BJ (cell line): ENCODE measurements around the gene TRAPPC2. TPM values are rescaled to one million over a fixed set of nuclear protein-coding genes. Genes with fewer than 3 reads are reported as not detected.

Experiments
- CTCF ChIA-PET: fragments of 350-600 bp; formaldehyde crosslinking; extraction: SDS; loops from one replicate; lab custom pipeline; 2021; ENCODE audit warnings: antibody characterized with exemption, inconsistent platforms; lab: Yijun Ruan, JAX
- POLR2A ChIA-PET: fragments of 300-600 bp; sonication (Branson Sonifier 250); formaldehyde crosslinking; extraction: SDS; loops from one replicate; lab custom pipeline; 2021; ENCODE audit warnings: antibody characterized with exemption; lab: Charles Lee
- DNase-seq: peaks from one replicate; pipeline ENCODE4 v3.0.0-alpha.2; 2011; ENCODE audit warnings: low read depth
- H3K27me3 ChIP-seq: 2 replicates; pipeline ENCODE4 v1.6.0; 2011; ENCODE audit warnings: low read length; ENCODE audit not compliant: control insufficient read depth, insufficient read depth
- H3K36me3 ChIP-seq: 2 replicates; pipeline ENCODE4 v1.5.1; 2011; ENCODE audit warnings: low read length; ENCODE audit not compliant: control insufficient read depth, insufficient read depth
- H3K4me3 ChIP-seq: 2 replicates; pipeline ENCODE4 v1.5.1; 2011; ENCODE audit warnings: low read depth, mild to moderate bottlenecking, control low read depth, low read length
- CTCF ChIP-seq: IDR thresholded peaks from 2 replicates; pipeline ENCODE4 v1.5.1; 2011; ENCODE audit warnings: low read depth, mild to moderate bottlenecking, control low read depth, inconsistent platforms, low read length, moderate library complexity; ENCODE audit not compliant: insufficient read depth
- polyA minus RNA-seq: library from RNA; depleted of rRNA, polyadenylated mRNA; stranded (reverse); fragments of >200 nt; gene quantifications from 2 replicates; pipeline ENCODE4 v1.2.3, GENCODE V29; 2011; rRNA and poly(A)+ RNA removed
- polyA plus RNA-seq: library from polyadenylated mRNA; depleted of rRNA; stranded (reverse); fragments of >200 nt; gene quantifications from 2 replicates; pipeline ENCODE4 v1.2.3, GENCODE V29; 2011; rRNA removed

TRAPPC2 gene
- polyA plus RNA-seq (5.5 and 7.5 TPM in 2 replicates), polyA minus RNA-seq (5.1 and 5.8 TPM in 2 replicates)

DNA sequence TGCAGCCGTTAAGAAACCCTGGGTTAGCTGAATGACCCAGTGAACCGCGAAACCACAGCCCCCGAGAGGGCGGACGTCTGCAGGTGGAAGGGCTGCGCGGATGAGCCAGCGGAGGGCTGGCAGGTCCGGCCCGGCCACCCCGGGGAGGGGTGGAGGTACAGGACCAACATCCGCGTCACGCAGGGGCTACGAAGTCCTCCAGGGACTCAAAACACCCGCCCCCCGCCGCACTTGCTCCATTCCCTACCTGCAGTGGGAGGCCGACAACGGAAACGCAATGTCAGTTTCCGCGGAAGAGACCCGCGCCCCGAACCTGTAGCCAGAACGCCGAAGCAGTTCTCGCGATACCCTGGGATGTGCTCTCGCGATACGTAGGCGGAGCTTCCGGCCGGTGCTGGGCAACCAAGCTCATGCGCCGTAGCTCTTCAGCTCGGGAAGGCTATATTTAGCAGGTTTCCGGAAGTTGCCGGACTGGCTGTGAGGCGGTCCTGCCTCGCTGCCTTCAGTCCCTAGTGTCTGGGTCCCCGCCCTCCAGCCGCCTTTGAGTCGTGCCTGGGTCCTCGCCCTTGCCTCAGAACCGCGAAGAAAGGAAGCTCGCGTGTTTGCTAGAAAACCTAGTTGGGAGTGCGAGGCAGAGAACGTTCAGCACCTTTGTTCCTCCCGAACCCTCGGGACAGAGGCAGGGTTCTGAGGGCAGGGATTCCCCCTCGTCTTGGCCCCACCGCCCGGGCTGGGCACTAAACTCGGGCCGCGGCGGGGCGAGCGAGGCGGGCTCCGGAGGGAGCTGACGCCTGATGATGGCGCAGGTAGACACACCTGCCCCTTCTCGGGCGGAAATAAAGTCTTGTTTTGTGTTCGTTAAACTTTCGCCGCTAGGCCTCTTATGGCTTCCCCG, at the start of gene TRAPPC2, which contains the start of gene OFD1:
TSS of gene TRAPPC2 (minus strand) at position 343 of the 895 bp plus-strand sequence. CDS start 14,657 bp downstream, outside the sequence.
TSS of gene OFD1 (plus strand) at position 471 of the 895 bp plus-strand sequence. CDS start at position 795, 324 bp downstream.
- TF ChIP-seq CTCF, result no peak
- ChIA-PET POLR2A (no interaction called here), CTCF (no interaction called here)
- Histone ChIP-seq H3K4me3 (peak within 1 kb of the TSS; percentile 66), H3K36me3 (no peaks in the 10 kb centered on the region; the same call in 1 of the 2 replicates), H3K27me3 (no peaks in the 10 kb centered on the region)
- DNase-seq, result peak; percentile 55

DNA sequence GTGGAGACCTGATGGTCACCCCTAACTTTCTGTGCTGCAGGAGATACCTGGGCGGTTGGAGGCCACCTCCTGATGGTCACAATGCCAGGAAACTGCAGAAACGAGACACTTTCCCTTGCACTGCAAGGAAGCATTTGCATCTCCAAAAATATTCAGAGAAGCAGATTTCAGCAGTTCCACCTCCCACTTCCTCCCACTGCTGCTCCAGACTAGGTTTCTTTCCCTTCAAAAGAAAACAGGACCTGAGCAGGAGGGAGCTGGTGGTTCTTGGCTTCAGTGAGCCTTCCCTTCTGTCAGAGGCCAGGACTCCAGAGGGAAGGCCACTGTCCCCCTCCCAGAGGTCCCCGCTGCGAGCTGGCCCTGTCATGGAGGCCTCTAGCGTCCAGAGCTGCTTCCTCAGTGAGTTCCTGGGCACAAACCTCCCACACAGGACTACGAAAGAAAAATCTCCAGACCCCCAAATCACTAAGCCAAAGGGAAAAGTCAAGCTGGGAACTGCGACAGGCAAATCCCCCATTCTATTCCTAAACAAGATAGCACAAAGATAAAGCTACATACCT, 46.5 kb upstream of the TRAPPC2 start:
- no peak for TF ChIP-seq CTCF
- no peak for DNase-seq
- ChIA-PET POLR2A (no interaction called here), CTCF (no interaction called here)
- Histone ChIP-seq H3K36me3 (no peaks in the 10 kb centered on the region), H3K27me3 (no peaks in the 10 kb centered on the region), H3K4me3 (no peak overlapping the region)

DNA sequence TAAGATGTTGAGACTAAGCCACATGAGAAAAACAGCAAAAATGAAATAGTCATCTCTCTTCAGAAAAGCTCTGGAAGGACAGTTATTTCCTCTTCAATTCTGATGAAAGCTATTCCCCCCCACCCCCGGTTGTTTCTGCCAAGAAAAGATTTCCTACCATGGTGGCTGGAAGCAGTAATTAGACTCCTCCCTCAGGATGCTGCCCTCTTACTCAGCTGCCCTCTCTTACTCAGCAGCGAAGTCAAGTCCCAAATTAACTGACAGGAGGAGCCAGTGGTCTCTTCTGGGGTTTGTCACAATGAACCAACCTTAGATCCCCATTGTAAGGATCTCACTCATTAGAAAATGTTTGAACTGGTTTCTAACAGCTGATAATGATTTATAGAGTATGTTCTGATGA, 44.5 kb upstream of the TRAPPC2 start:
- no peak for TF ChIP-seq CTCF

DNA sequence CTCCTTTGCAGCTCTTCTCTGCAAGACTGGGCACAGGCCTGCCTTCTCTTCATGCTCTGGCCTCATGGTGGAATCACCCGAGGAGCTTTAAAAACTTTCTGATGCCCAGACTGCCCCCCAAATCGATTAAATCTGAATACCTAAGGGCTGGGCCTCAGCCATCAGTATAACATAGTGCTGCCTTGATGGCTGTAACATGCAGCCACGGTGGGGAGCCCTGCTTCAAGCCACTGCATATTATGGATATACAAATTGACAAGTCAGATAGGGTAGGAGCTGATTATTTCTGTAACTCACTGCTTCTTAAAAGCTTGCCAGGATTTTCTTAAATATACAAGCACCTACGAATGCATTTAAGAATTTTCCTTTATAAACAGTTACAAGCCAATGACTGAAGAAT, 42.0 kb upstream of the TRAPPC2 start:
- ChIA-PET CTCF (no interaction called here), POLR2A (no interaction called here)
- Histone ChIP-seq H3K36me3 (no peaks in the 10 kb centered on the region), H3K27me3 (no peaks in the 10 kb centered on the region), H3K4me3 (no peak overlapping the region)
- no peak for TF ChIP-seq CTCF
- DNase-seq, result no peak

More for the DNA sequence above, 44.5 kb upstream of the TRAPPC2 start:
- ChIA-PET CTCF (no interaction called here), POLR2A (no interaction called here)
- no peaks in the 10 kb centered on the region for H3K36me3 ChIP-seq
- no peak overlapping the region for H3K4me3 ChIP-seq
- DNase-seq, result no peak
- H3K27me3 ChIP-seq, result no peaks in the 10 kb centered on the region

GRCh38 chrX:13775837-13776236, 41.4 kb upstream of the TRAPPC2 start:
- ChIA-PET CTCF (no interaction called here), POLR2A (no interaction called here)
- no peaks in the 10 kb centered on the region for H3K36me3 ChIP-seq

More at GRCh38 chrX:13775837-13776236, 41.4 kb upstream of the TRAPPC2 start:
- DNase-seq, result no peak
- H3K27me3 ChIP-seq, result no peaks in the 10 kb centered on the region
- TF ChIP-seq CTCF, result no peak
- no peak overlapping the region for H3K4me3 ChIP-seq
